GM18502 (cell line): ENCODE data around the gene ATP8A1.
"Not testable (repeated sequence)": the region's sequence is repeated elsewhere in the genome, so short reads cannot be mapped to it uniquely, and the experiment has no call there.

Source experiments
- ATAC-seq: cut with Tn5 transposase; IDR thresholded peaks from one replicate; pipeline ENCODE4 v1.9.1; 2021; ENCODE audit warnings: mild to moderate bottlenecking; ENCODE audit not compliant: unreplicated experiment, poor library complexity

ATP8A1 gene

GRCh38 chr4:42656944-42657792 lies at the start of gene ATP8A1:
Gene ATP8A1, minus strand, starts transcription at chr4:42657105. Its CDS starts 232 bp downstream, at chr4:42656873.
- ATAC-seq, result peak; percentile 79

DNA sequence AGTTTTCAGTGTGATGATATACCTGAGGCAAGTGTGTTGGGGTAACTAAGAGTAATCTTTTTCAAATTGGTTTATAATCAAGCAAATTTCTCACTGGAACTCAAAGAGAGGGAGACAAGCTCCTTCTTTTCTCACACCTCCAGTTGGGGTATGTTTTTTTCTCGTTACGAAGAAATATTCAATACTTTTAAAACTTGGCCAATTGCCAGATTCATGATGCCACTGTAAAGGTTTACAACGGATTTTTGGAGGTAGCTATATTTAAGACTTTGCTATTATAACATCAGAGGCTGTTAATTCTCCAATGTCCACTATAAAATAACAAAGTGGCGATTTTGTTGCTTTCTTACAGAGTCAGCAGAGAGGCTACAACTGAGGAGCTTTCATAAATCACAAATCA lies 49.2 kb upstream of the ATP8A1 start:
- ATAC-seq, result no peak

GRCh38 chr4:42703813-42704212 lies 46.9 kb upstream of the ATP8A1 start:
- no peak for ATAC-seq

DNA sequence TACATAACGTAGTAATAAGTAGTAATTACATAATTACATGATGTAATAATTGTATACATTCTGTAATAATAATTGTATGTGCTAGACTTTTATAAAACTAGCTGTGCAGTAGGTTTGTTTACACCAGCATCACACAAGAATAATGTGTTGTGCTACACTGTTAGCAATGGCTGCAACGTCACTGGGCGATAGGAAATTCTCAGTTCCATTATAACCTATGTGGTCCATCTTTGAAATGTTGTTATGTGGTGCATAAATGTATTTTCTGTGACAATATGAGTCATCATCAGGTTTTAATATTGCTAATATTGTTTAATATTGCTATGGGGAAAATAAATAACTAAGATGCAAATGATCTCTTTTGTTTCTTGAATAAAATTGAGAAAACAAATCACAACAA lies 46.0 kb upstream of the ATP8A1 start:
- no peak for ATAC-seq

DNA sequence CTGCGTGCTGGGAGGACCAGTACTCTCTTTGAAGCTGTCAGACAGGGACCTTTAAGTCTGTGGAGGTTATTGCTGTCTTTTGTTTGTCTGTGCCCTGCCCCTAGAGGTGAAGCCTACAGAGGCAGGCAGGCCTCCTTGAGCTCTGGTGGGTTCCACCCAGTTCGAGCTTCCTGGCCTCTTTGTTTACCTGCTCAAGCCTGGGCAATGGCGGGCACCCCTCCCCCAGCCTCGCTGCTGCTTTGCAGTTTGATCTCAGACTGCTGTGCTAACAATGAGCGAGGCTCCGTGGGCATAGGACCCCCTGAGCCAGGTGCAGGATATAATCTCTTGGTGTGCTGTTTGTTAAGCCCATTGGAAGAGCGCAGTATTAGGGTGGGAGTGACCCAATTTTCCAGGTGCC lies 44.9 kb upstream of the ATP8A1 start:
- not testable (repeated sequence) for ATAC-seq

DNA sequence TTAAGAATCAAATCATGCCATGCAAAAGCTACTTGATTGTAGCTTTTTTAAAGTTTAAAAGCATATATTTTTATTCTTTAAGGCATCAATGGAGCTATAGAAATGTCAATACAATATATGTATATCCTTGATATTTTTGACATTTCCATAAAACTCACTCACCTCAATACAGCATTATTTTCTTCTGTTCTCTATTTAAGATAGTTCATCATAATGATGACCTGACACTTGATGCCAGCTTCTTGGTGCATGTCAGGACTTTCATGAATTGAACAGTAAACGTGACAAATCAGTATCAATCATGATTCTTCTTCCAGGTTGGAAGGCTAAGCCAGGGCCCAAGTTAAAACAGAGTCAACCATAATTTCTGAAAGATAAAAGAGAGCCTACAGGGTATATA lies 33.6 kb upstream of the ATP8A1 start:
- no peak for ATAC-seq

DNA sequence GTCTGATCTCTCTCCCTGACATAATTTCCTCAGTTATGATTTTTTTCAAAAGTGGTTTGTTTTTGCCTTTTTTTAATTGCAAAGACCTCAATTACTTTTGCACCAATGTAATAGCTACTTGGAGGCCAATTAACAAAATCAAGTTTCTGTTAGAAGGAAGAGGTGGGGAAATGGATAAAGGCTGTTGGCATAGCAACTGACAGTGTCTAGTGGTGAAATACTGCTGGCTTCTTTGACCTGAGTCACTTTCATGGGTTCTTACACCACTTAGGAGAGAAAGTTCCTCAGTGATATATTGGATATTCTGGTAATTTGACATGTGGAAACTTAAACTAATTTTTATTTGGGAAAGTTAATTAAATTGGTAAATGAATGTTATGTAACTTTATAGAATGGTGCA lies 26.5 kb upstream of the ATP8A1 start:
- no peak for ATAC-seq

DNA sequence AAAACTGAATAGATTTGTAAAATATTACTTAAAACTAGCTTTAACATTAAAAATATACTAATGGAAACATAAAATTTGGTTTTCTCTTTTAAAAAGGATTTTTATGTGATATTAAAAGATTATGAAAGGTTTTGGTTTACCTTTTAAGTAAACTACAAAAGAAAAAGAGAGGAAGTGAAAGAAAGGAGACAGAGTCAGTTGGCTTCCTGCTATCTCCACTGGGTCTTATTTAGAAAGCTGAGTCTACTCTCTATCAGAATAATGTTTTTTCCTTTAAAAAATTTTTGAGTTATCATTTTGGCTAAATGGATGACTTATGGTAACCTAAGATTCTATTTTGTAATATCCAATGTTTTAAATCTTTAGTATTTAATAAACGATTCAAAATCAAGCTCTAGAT lies 21.6 kb upstream of the ATP8A1 start:
- ATAC-seq, result no peak

- no peak for ATAC-seq
Measured at GRCh38 chr4:42676066-42676951, 19.4 kb upstream of the ATP8A1 start.

DNA sequence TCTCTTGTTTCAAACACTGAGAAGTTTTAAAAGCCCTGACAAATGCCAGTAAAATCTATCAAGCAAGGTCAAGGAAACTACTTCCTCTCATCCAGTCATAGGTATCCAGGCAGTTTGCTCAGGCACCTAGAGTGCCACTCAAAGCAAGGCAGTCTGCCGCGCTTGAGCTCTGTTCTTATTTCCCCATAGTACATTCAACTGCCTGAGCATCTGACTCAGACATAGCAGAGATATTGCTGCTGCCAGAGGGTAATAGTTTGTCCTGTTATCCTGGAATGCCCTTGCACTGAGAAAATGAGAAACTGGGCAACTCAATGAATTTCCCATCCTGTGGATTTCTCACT lies 16.1 kb upstream of the ATP8A1 start:
- no peak for ATAC-seq

DNA sequence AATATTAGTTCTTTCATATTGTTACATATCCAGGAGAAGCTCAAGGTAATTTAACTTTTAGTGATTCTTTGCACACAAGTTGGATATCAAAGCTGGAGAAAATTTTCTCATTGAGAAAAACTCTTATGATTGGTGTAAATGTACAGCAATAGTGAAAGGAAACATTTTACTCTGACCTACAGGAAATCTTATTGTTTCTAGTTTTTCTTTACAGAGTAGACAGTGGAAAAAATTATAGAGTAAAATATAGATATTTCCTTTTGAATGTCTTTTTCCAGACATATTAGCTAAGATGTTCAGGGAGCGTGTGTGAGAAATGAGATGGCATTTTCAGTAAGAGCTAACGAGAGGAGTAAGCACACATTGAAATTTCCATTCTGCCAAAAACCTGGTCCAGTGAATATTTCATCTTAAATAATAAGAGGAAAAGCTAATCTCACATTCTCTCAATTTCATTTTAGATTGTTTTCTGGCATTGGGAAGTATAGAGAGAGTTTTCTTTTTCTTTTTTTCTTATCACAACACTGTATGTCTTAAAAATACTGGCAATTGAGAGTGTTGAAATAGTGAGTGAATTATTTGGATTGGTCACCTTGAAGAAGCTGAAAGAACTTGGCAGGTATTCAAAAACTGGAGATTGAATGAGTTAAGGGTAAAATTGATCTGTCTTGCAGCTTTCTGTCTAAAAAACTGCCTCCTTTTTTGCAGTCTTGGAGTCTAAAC lies 15.6 kb upstream of the ATP8A1 start:
- no peak for ATAC-seq

GRCh38 chr4:42671431-42672194 lies 14.7 kb upstream of the ATP8A1 start:
- ATAC-seq, result peak; percentile 96

DNA sequence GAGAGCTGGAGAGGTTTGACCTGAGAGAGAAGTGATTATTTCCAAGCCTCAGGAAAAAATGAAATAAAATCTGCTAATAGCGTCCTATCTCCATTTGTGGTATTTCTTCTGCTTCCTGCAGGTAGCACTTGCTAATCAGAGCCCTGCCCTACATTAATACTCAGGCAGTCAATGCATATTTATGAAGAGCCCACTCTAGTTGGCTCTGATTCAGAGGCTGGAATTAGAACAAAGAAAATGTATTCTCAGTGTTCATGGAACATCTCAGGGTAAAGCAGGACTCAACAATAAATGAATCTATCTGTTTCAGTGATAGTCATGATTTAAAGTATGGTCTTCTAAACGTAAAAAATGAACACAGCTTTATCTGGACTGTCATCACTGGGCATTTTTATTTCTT lies 1.4 kb upstream of the ATP8A1 start:
- ATAC-seq, result no peak

DNA sequence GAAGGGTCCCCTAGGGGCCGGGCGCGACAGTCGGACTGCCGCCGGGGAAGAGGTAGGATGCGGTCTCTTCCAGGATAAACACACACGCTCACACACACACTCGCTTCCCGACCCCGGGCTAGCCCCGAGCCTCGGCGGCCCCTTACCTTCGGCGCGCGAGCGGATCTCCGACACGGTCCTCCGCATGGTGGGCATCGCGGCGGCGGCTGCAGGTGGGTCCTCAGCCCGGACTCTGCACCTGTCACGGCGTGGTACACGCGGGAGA lies 294 bp downstream of the ATP8A1 start:
- no peak for ATAC-seq

GRCh38 chr4:42655921-42656678 lies 805 bp downstream of the ATP8A1 start:
- peak; percentile 24 for ATAC-seq

- no peak for ATAC-seq
Measured at GRCh38 chr4:42655269-42655637, 1.7 kb downstream of the ATP8A1 start.

DNA sequence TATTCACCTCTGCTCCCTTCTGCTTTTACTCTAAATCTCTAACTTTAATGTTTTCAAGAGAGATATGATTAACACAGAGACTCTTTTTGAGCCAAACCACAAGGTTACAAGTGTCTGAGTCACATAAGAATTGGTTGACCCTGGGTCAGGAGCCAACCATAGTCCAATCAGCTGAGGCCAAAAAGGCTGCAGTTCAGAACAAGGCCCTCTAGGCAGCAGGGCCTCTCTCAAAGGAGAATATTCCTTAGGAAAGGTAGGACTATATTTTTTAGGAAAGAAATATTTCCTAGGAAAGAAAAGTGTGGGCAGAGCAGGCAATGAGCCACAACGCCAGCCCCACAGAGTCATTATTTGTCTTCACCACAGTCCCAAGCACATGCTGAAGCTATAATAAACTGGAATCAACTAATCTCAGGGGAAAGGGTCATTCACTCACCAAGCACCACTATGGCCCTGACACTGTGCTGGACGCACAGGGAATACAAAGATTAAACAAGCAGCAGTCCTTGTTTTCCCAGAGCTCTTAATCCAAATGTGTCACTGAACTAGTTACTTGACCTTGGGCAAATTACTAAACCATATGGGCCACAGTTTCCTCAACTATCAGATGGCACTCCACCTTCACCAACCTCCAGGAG lies 2.2 kb downstream of the ATP8A1 start:
- ATAC-seq, result peak; percentile 29

- no peak for ATAC-seq
Measured at GRCh38 chr4:42653626-42654560, 3.0 kb downstream of the ATP8A1 start.
